Activated T-cell treated with anti-CD3 and anti-CD28 coated beads for 4 hours (primary cell): ENCODE measurements around the gene CNRIP1.
"Not testable (repeated sequence)": the region's sequence is repeated elsewhere in the genome, so short reads cannot be mapped to it uniquely, and the experiment has no call there.

ENCODE experiments used
- DNase-seq: peaks from one replicate; pipeline ENCODE4 v3.0.0-alpha.2; 2020

CNRIP1 gene

GRCh38 chr2:68340226-68341061 lies 20.7 kb upstream of the CNRIP1 start:
- DNase-seq = no peak

- DNase-seq = no peak
Measured at GRCh38 chr2:68336192-68336591, 16.4 kb upstream of the CNRIP1 start.

- DNase-seq = no peak
Measured at GRCh38 chr2:68333931-68334330, 14.2 kb upstream of the CNRIP1 start.

- DNase-seq = no peak
Measured at GRCh38 chr2:68333009-68333408, 13.3 kb upstream of the CNRIP1 start.

- no peak for DNase-seq
Measured at GRCh38 chr2:68330691-68331090, 10.9 kb upstream of the CNRIP1 start.

GRCh38 chr2:68328901-68329300 lies 9.2 kb upstream of the CNRIP1 start:
- no peak for DNase-seq

- DNase-seq = no peak
Measured at GRCh38 chr2:68325056-68325455, 5.3 kb upstream of the CNRIP1 start.

GRCh38 chr2:68320118-68320641 lies 431 bp upstream of the CNRIP1 start:
- DNase-seq = no peak

- DNase-seq = no peak
Measured at GRCh38 chr2:68318914-68319397, 793 bp downstream of the CNRIP1 start.

GRCh38 chr2:68317971-68318913 lies 1.5 kb downstream of the CNRIP1 start:
- DNase-seq = no peak

- no peak for DNase-seq
Measured at GRCh38 chr2:68316111-68316510, 3.6 kb downstream of the CNRIP1 start.

GRCh38 chr2:68311033-68311432 lies 8.7 kb downstream of the CNRIP1 start:
- DNase-seq = no peak

GRCh38 chr2:68309426-68309825 lies 10.3 kb downstream of the CNRIP1 start:
- DNase-seq = no peak

- DNase-seq = not testable (repeated sequence)
Measured at GRCh38 chr2:68303902-68304272, 15.9 kb downstream of the CNRIP1 start.

GRCh38 chr2:68303033-68303901 lies 16.5 kb downstream of the CNRIP1 start:
- DNase-seq = no peak

GRCh38 chr2:68302281-68302875 lies 17.4 kb downstream of the CNRIP1 start:
- DNase-seq = no peak

GRCh38 chr2:68295516-68295915 lies 24.2 kb downstream of the CNRIP1 start:
- DNase-seq = no peak

GRCh38 chr2:68294913-68295312 lies 24.8 kb downstream of the CNRIP1 start:
- no peak for DNase-seq

GRCh38 chr2:68294187-68294586 lies 25.6 kb downstream of the CNRIP1 start:
- DNase-seq = no peak

GRCh38 chr2:68293755-68294154 lies 26.0 kb downstream of the CNRIP1 start:
- DNase-seq = no peak

- no peak for DNase-seq
Measured at GRCh38 chr2:68293024-68293423, 26.7 kb downstream of the CNRIP1 start.

- DNase-seq = no peak
Measured at GRCh38 chr2:68292108-68292710, 27.5 kb downstream of the CNRIP1 start.
